OCI-LY1 (cell line): ENCODE measurements around the gene IL20RB.

Experiments used
- EZH2 ChIP-seq: fragments of 200-600 bp; sonication (generic), shearing (Covaris generic); IDR thresholded peaks from 2 replicates; pipeline ENCODE4 v1.8.0; 2017; ENCODE audit warnings: borderline replicate concordance, mixed run types, mild to moderate bottlenecking, antibody characterized with exemption, low read length, moderate library complexity, mixed read lengths
- TF ChIP-seq, protein P1 (sequence below): fragments of 200-600 bp; sonication (generic), shearing (Covaris generic); IDR thresholded peaks from 2 replicates; pipeline ENCODE4 v1.5.1; 2017; ENCODE audit warnings: mild to moderate bottlenecking, antibody characterized with exemption, low read length, moderate library complexity, mixed read lengths

DNA sequence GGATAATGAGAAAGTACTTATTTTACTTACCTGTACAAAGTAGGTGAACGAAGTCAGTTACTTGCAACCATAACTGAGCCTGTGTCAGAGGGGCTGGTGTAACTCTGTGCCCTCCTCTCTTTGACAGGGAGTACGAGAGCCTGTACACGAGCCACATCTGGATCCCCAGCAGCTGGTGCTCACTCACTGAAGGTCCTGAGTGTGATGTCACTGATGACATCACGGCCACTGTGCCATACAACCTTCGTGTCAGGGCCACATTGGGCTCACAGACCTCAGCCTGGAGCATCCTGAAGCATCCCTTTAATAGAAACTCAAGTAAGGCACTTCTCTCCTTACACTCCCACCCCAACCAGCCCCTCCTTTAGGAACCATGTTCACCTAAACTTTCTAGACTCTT lies 24.2 kb downstream of the IL20RB start:
- TF ChIP-seq, protein P1, sequence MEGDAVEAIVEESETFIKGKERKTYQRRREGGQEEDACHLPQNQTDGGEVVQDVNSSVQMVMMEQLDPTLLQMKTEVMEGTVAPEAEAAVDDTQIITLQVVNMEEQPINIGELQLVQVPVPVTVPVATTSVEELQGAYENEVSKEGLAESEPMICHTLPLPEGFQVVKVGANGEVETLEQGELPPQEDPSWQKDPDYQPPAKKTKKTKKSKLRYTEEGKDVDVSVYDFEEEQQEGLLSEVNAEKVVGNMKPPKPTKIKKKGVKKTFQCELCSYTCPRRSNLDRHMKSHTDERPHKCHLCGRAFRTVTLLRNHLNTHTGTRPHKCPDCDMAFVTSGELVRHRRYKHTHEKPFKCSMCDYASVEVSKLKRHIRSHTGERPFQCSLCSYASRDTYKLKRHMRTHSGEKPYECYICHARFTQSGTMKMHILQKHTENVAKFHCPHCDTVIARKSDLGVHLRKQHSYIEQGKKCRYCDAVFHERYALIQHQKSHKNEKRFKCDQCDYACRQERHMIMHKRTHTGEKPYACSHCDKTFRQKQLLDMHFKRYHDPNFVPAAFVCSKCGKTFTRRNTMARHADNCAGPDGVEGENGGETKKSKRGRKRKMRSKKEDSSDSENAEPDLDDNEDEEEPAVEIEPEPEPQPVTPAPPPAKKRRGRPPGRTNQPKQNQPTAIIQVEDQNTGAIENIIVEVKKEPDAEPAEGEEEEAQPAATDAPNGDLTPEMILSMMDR: no peak
- no peak for TF ChIP-seq EZH2
